AG20443 (cell line): ENCODE measurements around the gene PTGR2.
"Not testable (repeated sequence)": the region's sequence is repeated elsewhere in the genome, so short reads cannot be mapped to it uniquely, and the experiment has no call there.

Experiments used
- DNase-seq: peaks from one replicate; pipeline ENCODE4 v3.0.0; 2012; ENCODE audit warnings: low spot score, mixed read lengths

Gene PTGR2

GRCh38 chr14:73833530-73834260 lies 17.9 kb upstream of the PTGR2 start:
- DNase-seq: peak; percentile 50

DNA sequence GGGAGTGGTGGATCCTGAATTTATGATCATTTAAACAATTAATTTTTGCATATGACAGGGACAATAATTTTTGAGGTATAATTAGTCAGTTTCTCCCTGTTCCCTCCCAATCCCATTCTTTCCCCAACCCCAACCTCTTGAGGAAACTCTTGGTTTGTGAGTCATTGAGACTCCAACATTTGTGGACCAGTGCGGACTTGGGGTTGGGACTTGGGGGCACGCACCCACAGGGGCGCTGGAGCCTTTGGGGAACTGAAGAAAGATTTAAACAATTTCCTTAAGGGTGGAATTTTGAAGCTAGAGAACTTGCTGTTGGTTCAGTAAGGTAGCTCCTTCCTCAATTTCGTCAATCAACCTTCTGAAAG lies 17.4 kb upstream of the PTGR2 start:
- DNase-seq: no peak

GRCh38 chr14:73838293-73839034 lies 13.2 kb upstream of the PTGR2 start:
- not testable (repeated sequence) for DNase-seq

GRCh38 chr14:73842201-73842600 lies 9.4 kb upstream of the PTGR2 start:
- no peak for DNase-seq

- DNase-seq: no peak
Observed at GRCh38 chr14:73842851-73843250, 8.8 kb upstream of the PTGR2 start.

GRCh38 chr14:73843296-73843695 lies 8.3 kb upstream of the PTGR2 start:
- DNase-seq: no peak

DNA sequence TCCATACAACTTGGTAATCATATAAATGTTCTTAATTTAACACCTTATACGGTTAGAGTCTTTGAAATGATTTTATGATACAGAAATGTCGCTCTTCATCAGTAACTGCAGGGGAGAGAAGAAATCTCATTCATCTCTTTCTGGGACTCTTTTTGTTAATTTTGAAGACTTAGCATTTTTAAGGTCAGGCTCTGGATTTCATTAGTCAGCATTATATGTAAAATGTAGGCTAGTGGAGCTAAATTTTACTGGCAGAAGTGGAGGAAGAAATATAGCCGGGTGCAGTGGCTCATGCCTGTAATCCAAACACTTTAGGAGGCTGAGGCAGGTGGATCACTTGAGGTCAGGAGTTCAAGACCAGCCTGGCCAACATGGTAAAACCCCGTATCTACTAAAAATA lies 4.7 kb upstream of the PTGR2 start:
- no peak for DNase-seq

- peak; percentile 13 for DNase-seq
Observed at GRCh38 chr14:73851000-73851399, 631 bp upstream of the PTGR2 start.

- DNase-seq: no peak
Observed at GRCh38 chr14:73859145-73859544, 7.5 kb downstream of the PTGR2 start.

DNA sequence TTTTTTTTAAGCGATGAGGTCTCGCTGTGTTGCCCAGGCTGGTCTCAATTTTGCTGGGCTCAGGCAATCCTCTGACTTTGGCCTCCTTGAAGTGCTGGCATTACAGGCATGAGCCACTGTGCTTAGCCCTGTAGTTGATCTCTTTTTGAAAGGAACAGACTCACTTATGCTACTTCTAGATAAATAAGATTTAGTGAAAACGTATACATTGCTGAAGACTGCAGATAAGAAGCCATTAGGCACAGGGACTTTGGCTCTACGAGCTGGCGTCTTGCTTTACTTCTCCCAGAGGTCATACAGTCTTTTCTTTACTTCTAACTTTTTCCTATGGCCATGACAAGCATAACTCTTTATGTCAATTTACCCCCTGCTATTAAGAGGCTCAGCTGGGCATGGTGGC lies 9.4 kb downstream of the PTGR2 start:
- no peak for DNase-seq

DNA sequence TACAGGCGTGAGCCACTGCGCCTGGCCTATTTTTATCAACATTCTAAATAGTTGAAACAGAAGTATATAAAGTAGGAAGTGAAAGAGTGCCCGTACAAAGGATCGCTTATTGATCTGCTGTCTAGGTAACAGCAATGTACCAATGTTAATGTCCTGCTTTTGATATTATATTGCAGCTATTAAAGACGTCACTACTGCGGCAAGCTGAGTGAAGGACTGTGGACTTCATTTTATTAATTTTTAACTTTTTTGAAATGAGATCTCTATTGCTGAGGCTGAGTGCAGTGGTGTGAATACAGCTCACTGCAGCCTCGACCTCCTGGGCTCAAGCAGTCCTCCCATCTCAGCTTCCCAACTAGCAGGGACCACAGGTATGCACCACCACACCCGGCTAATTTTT lies 10.8 kb downstream of the PTGR2 start:
- no peak for DNase-seq

GRCh38 chr14:73863209-73863608 lies 11.6 kb downstream of the PTGR2 start:
- no peak for DNase-seq

DNA sequence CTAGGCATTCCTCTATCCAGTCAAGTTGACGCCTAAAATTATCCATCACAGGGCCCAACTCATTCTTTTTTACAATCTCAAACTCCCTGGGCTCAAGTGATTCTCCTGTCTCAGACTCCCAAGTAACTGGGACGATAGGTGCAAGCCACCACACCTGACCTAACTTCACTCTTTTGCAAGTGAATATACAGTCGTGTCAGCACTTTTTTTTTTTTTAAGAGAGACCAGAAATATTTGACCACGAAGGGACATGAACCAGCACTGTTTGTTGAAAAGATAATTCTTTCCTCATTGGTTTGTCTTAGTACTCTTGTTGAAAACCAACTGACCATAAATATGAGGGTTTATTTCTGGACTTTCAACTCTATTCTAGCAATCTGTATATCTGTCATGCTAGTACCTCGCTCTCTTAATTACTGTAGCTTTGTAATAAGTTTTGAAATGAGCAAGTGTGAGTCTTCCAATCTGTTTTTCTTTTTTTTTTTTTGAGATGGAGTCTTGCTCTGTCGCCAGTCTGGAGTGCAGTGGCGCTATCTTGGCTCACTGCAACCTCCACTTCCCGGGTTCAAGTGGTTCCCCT lies 14.0 kb downstream of the PTGR2 start:
- DNase-seq: no peak

- DNase-seq: not testable (repeated sequence)
Observed at GRCh38 chr14:73869754-73870153, 18.1 kb downstream of the PTGR2 start.

DNA sequence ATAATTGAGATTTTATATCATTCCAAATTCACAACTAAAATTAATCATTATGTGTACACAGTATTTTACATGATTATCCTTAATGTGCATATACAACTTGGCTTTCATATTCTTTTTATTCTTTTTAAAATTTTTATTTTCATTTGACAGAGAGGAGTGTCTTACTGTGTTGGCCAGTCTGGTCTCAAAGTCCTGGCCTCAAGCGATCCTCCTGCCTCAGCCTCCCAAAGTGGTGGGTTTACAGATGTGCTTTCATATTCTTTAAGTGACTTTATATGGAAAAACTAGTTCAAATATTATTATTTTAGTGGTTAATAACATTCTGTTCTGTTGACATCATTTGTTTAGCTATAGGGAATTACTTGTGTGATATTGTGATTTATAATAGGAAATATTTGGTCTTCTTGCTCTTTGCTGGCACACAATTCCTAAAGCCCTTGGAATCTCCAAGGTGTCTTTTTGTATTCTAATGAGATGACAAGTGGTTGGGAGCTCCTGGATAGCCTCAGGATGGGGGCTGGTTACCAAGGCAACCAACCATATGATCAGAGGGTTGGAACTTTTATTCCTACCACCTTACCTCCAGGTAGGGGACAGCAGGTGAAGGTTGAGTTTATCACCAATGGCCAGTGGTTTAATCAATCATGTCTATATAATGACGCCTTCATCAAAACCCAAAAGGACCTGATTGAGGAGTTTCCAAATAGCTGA lies 19.0 kb downstream of the PTGR2 start:
- no peak for DNase-seq

DNA sequence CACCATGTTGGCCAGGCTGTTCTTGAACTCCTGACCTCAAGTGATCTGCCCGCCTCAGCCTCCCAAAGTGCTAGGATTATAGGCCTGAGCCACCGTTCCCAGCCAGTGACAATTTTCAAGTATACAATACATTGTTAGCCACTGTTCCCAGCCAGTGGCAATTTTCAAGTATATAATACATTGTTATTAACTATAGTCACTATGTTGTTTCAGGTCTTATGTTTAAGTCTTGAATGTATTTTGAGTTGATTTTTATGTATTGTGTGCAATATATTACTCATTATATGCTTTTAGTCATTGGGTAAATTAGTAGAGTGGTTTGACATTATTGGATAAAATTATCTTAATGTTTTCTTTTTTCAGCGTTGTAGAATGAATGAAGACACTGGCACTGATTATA lies 22.0 kb downstream of the PTGR2 start:
- no peak for DNase-seq

- DNase-seq: no peak
Observed at GRCh38 chr14:73877790-73878189, 26.2 kb downstream of the PTGR2 start.

- no peak for DNase-seq
Observed at GRCh38 chr14:73878436-73878835, 26.8 kb downstream of the PTGR2 start.

DNA sequence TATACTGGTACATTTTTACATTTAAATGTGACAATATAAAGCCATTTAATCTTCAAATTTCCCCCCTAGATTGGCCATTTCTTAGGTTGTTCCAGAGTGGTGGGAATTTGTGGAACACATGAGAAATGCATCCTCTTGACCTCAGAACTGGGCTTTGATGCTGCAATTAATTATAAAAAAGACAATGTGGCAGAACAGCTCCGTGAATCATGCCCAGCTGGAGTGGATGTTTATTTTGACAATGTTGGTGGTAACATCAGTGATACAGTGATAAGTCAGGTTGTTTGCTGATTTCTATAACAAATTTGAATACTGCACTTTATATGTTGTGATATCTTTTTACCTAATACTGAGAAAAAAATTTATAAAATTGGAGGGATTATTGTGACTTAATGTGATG lies 27.4 kb downstream of the PTGR2 start:
- no peak for DNase-seq

DNA sequence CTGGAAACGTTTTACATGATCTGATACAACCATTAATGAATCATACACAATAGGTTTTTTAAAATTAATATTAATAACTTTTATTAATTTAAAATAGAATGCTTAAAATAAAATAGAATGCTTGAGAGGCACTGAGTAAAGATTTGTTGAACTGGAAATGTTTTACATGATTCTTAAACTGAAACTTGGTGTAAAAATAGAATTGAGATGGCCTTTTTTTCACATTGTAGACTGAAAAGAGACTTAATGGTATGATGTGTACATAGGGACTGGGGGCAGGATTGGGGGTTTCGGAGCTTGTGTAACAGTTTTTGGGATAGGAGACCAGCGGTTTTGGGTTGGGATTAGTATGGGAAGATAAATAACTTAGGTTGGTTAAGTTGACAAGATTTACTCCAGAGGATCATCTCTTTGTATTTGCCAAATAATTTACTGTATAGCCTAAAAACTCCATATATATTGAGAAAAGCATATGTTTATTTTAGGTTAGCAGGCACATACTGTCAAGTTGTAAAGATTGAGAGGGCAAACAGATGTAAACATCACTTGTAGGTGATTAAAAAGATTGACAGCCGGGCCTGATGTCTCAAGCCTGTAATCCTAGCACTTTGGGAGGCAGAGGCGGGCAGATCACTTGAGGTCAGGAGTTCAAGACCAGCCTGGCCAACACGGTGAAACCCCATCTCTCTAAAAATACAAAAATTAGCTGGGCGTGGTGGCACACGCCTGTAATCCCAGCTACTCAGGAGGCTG lies 33.0 kb downstream of the PTGR2 start:
- DNase-seq: no peak

GRCh38 chr14:73886449-73887317 lies 35.1 kb downstream of the PTGR2 start, which contains the start of gene ZNF410:
Gene ZNF410 (plus strand): TSS chr14:73886859. CDS start chr14:73892176, 5,317 bp downstream.
- DNase-seq: peak; percentile 97
